ENCODE results near the gene PCMT1.

Gene PCMT1

DNA sequence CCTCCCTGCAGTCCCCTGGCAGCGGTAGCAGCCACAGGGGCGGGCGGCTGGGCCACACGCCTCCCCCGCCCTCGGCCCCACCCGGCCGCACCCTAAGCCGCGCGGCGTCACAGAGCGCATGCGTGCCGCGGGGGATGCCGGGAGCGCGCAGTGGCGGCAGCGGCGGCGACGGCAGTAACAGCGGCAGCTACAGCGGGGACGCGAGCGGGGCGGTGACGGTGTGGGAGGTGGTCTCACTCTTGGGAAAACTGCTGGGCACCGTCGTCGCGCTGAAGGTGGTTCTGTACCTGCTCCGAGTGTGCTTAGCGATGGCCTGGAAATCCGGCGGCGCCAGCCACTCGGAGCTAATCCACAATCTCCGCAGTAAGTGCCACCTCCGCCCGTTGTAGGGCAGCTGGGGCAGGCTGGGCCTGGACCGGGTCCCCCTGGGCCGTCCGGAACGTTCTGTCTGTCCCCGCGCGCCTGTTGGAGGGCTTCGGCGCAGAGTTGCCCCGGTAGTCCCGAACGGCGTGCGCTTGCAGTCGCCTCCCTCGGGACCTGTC is at the start of gene PCMT1:
Gene PCMT1, plus strand, starts transcription at position 148 of the 542 bp plus-strand sequence. Its CDS starts 161 bp downstream, at position 309.
- TF ChIP-seq, protein P1, sequence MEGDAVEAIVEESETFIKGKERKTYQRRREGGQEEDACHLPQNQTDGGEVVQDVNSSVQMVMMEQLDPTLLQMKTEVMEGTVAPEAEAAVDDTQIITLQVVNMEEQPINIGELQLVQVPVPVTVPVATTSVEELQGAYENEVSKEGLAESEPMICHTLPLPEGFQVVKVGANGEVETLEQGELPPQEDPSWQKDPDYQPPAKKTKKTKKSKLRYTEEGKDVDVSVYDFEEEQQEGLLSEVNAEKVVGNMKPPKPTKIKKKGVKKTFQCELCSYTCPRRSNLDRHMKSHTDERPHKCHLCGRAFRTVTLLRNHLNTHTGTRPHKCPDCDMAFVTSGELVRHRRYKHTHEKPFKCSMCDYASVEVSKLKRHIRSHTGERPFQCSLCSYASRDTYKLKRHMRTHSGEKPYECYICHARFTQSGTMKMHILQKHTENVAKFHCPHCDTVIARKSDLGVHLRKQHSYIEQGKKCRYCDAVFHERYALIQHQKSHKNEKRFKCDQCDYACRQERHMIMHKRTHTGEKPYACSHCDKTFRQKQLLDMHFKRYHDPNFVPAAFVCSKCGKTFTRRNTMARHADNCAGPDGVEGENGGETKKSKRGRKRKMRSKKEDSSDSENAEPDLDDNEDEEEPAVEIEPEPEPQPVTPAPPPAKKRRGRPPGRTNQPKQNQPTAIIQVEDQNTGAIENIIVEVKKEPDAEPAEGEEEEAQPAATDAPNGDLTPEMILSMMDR (IDR thresholded peaks at IDR 0.05; ENCODE audit: borderline replicate concordance, insufficient read depth, low read depth, low read length) = no peak
- peak within 1 kb of the TSS; percentile 75 for H3K4me3 ChIP-seq (ENCODE audit: low read depth, low read length)

GRCh38 chr6:149701714-149702113 is 47.8 kb upstream of the PCMT1 start:
- TF ChIP-seq, protein P1 (IDR thresholded peaks at IDR 0.05; ENCODE audit: borderline replicate concordance, insufficient read depth, low read depth, low read length) = no peak
- H3K4me3 ChIP-seq (ENCODE audit: low read depth, low read length) = no peak overlapping the region

DNA sequence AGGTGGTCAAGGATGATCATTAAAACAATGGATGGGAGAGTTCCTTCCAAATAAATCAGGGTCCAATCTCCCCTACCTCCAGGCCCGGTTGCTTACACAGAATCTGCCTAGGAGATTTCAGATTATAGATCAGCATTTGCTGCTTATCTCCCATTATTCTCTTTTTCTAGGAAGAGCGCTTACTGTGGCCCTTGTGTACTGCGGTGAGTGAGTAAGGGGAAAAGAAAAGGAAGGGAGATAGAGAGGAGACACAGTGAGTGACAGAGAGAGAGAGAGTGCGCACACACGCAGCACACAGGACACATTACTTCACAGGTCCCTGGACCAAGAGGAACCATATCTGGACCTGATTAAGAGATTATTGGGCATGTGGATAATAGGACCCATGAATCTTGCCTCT is 37.8 kb upstream of the PCMT1 start:
- H3K4me3 ChIP-seq (ENCODE audit: low read depth, low read length) = no peak overlapping the region
- TF ChIP-seq, protein P1 (IDR thresholded peaks at IDR 0.05; ENCODE audit: borderline replicate concordance, insufficient read depth, low read depth, low read length) = no peak

- TF ChIP-seq, protein P1 (IDR thresholded peaks at IDR 0.05; ENCODE audit: borderline replicate concordance, insufficient read depth, low read depth, low read length) = no peak
- no peak overlapping the region for H3K4me3 ChIP-seq (ENCODE audit: low read depth, low read length)
Observed at GRCh38 chr6:149714442-149714841, 35.1 kb upstream of the PCMT1 start.

DNA sequence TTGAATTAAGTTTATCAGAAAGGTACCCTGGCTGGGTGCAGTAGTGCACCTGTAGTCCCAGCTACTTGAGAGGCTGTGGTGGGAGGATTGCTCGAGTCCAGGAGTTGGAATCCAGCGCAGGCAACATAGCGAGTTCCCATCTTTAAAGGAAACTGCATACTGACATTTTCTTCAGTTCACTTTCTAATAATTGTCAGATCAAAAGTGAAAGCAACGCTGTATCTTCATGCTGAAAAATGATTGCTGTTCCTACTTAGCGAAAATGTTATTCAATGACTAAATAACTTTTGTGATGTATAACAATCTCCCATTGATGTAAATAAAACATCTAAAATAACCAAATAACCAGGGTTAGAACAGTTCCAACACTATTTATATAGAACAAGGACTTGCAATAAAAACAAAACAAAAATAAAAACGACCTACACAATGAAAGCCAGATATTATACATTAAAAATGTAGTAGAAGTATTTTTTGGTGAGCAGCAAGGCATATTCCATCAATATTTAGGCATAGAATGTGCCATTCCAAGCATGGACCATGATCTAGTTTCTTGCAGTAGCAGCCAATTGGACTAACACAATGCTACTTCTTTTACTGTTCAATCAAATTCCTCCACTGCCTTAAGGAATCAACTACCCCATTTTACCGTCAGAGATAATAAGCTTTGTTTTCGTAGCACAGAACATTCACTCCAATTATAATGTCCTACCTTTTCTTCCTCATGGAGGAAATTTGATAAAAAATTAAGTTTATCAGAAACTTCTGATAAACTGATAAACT is 33.2 kb upstream of the PCMT1 start:
- TF ChIP-seq, protein P1 (IDR thresholded peaks at IDR 0.05; ENCODE audit: borderline replicate concordance, insufficient read depth, low read depth, low read length) = no peak
- H3K4me3 ChIP-seq (ENCODE audit: low read depth, low read length) = peak overlapping the region; percentile 0

- TF ChIP-seq, protein P1 (IDR thresholded peaks at IDR 0.05; ENCODE audit: borderline replicate concordance, insufficient read depth, low read depth, low read length) = no peak
- H3K4me3 ChIP-seq (ENCODE audit: low read depth, low read length) = peak overlapping the region; percentile 74
Observed at GRCh38 chr6:149717255-149717587, 32.3 kb upstream of the PCMT1 start.
